HK-2 (cell line): ENCODE data around the gene FUBP1.
"Not testable (repeated sequence)": the region's sequence is repeated elsewhere in the genome, so short reads cannot be mapped to it uniquely, and the experiment has no call there.

Experiments used
- DNase-seq: peaks from one replicate; pipeline ENCODE4 v3.0.0-alpha.2; 2018; ENCODE audit not compliant: unreplicated experiment

The FUBP1 gene, protein sequence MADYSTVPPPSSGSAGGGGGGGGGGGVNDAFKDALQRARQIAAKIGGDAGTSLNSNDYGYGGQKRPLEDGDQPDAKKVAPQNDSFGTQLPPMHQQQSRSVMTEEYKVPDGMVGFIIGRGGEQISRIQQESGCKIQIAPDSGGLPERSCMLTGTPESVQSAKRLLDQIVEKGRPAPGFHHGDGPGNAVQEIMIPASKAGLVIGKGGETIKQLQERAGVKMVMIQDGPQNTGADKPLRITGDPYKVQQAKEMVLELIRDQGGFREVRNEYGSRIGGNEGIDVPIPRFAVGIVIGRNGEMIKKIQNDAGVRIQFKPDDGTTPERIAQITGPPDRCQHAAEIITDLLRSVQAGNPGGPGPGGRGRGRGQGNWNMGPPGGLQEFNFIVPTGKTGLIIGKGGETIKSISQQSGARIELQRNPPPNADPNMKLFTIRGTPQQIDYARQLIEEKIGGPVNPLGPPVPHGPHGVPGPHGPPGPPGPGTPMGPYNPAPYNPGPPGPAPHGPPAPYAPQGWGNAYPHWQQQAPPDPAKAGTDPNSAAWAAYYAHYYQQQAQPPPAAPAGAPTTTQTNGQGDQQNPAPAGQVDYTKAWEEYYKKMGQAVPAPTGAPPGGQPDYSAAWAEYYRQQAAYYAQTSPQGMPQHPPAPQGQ

DNA sequence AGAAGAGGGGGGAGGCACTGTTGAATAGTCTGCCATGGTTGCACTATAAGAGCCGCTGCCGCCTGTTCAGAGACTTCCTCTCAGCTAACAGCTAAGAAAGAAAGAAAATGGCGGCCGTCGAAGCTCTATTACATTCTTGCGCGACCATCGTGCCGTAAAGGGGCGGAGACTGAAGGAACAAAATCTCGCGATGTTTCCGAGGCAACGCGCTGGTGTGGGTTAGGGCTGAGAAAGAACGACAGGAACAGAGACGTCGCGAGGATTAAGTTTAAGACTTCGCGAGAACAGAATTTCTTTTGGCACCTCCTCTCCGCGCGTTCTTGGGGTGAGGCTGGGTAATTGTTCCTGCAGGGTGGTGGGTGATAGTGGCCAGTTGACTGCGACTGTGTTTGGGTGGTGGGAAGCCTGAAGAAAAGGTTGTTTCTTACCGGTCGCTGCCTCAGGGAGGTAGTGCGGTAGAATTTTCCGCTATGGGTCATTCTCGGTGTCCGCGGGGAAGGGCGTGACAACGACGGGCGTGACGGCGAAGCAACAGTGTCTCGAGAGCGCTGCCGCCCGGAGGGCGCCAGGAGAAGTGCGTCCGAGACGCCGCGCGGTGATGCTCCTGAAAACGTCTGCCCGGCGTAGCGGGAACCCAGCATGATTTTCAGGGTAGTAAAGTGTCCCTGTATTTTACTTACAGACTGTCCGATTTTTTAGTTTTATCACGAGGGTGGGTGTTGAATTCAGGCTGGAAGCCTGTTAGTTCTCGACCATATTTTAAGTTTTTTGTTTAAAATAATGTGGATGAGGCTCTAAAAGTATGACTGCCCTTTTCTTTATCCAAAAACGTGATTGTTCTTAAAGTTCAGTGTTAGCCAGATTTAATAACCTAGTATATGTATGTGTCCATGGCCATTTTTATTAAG, at the start of gene FUBP1:
Gene FUBP1, minus strand, starts transcription at position 104 of the 908 bp plus-strand sequence. Its CDS starts 68 bp downstream, at position 36.
- DNase-seq, result peak; percentile 95

DNA sequence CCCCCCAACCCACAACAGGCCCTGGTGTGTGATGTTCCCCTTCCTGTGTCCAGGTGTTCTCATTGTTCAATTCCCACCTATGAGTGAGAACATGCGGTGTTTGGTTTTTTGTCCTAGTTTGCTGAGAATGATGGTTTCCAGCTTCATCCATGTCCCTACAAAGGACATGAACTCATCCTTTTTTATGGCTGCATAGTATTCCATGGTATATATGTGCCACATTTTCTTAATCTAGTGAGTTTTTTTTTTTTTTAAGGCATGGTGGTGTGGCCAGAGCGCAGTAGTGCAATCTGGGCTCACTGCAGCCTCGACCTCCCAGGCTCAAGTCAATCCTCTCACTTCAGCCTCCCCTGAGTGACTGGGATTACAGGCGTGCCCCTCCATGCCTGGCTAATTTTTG, 42.3 kb upstream of the FUBP1 start:
- DNase-seq, result not testable (repeated sequence)

DNA sequence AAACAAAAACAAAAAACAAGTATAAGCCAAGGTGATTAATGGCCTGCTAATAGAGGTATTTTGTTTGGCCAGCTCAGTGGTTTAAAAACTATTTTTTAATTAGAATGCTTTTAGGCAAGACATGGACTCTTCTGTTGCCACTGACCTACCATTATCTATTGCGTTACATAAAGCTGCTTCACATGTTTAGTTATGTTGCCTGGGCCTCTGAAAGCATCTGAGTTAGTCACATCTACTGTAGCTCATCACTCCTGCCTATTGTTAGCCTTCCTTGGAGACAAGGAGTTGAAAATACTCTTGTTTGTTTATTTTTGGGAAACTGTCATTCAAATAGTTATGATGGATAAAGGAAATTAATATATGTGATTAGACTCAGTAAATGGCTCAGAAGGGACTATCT, 40.2 kb upstream of the FUBP1 start:
- DNase-seq, result no peak

DNA sequence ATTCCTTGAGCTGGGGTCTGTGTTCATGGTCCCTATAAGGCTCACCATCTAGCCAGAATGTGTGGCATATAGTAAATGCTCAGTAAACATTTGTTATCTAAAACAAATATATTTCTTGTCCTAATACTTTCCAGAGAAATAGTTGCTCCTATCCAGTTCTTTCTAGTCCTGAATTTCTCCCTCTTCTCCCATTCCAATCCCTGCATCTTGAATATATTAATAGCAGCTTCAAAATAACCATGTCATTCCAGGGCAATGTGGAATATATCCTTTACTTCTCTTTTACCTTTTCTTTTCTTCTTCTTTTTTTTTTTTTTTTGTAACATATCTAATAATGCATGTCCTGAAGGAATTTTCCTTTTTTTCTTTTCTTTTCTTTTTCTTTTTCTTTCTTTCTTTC, 36.3 kb upstream of the FUBP1 start:
- no peak for DNase-seq

DNA sequence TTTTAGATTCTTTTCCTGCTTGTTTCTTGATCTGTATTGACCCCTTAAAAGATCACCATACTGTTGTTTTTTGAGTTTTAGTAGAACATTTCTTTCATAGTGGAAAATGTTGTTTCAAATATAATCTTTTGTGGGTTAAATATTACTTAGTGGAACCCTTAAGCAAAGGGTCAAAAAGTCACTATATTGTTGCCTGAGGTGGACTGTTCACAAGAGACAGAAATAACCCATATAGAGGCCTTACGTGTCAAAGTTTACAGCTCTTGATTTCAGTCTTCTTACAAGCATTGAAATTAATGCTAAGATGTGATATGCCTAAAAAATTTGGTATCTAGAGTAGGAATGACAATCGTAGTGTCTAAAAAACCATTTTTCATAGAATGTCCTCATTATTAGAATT, 32.2 kb upstream of the FUBP1 start:
- no peak for DNase-seq

DNA sequence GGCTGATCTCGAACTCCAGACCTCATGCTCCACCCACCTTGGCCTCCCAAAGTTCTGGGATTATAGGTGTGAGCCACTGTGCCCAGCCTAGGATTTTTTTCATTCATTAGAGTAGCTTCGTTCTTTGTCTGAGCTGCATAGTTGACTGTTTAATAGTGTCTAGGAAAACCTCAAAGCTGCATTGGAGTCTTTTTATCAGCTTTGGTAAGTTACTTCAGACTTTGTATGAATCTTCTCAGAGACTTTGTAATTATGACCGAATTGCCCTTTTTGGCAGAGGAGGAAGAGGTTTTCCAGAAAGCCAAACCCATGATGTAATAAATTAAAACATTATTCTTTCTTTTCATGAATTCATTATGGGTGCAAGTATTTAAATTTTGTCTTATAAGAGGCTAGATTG, 31.0 kb upstream of the FUBP1 start:
- DNase-seq, result no peak

DNA sequence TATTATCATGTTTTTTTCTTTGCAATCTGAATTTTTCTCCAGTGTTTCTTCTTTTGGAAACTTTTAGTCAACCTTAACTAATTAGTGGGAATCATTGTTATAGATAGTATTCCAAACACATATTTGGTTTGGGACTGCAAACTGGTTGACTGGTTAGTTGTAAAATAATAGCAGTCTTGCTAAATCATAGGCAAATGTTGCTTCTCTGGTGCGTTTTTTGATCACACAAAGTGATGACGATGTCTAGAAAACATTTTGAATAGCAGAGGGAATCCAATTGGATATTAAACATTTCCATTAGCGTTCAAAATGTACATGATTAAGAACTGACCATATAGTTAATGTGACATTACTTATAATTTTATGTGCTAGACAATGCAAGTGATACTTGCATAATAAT, 30.4 kb upstream of the FUBP1 start:
- no peak for DNase-seq

DNA sequence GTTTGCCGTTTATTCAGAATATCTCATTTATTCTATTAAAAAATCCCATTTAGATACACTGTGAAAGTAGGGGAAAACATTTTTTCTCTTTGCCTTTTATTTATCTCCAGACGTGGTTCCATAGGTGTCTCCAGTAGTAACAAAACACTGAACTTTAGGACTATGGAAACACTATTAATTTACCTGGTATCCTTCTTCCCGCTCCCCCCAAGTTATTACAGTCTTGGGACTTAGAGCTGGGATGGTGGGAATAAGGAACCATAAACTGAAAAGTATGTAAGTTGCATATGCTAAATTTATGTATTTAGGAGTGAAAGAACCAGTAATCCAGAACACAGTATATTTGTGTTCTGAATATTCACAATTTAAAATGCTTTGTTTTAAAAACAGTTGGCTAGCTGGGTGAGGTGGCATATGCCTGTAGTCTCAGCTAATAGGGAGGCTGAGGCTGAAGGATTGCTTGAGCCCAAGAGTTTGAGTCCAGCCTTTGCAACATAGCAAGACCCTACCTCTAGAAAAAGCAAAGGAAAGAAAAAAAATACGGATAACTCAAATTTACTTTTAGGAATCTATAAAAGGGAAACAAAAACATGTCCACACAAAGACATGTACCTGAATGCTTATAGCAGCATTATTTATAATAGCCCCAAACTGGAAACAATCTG, 28.9 kb upstream of the FUBP1 start:
- no peak for DNase-seq

DNA sequence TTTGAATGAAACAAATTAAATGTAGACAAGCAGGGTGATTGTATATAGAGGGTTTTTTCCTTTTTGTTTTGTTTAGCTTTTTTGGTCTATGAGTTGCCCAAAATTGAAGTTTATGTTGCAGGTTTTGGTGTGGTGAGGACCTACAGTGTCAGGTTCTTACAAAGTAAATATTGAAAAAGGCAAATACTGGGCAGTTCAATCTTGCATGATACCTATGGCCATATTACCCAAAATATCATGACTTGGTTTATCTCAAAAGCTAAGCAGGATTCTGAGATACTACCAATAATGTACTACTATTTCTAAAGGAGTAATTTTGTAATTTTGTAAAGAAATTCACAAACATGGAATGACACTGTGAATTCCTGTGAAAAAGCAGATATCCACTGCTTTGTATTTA, 27.6 kb upstream of the FUBP1 start:
- DNase-seq, result no peak

DNA sequence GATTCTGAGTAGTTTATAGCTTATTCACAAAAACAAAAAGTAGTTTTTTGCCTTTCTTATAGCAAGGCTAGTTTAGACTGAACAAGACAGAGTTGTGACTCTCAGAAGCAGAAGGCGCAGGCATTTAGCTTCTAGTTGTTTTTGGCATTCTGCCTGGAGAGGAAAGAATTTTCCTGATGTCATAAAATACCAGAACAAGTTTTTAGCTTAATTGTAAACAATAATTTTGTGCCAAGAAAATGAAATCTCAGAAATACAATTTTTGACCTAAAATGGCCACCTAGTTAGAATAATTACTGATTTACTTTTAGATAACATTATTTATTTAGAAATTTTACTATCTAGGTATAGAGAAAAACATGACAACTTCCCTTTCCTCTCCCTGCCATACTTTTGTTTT, 26.9 kb upstream of the FUBP1 start:
- no peak for DNase-seq

DNA sequence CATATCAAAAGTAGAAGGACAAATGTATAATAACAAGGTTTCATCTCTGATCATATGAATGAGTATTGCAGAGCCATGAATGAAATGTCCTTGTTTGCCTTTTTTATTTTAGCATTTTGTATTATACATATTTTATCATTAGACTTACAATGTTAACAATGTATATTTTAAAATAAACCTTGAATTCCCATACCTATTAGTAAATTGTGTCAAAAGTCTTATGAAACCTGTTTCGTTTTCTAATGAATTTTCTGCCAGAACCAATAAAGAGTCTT, 26.5 kb upstream of the FUBP1 start:
- DNase-seq, result no peak

DNA sequence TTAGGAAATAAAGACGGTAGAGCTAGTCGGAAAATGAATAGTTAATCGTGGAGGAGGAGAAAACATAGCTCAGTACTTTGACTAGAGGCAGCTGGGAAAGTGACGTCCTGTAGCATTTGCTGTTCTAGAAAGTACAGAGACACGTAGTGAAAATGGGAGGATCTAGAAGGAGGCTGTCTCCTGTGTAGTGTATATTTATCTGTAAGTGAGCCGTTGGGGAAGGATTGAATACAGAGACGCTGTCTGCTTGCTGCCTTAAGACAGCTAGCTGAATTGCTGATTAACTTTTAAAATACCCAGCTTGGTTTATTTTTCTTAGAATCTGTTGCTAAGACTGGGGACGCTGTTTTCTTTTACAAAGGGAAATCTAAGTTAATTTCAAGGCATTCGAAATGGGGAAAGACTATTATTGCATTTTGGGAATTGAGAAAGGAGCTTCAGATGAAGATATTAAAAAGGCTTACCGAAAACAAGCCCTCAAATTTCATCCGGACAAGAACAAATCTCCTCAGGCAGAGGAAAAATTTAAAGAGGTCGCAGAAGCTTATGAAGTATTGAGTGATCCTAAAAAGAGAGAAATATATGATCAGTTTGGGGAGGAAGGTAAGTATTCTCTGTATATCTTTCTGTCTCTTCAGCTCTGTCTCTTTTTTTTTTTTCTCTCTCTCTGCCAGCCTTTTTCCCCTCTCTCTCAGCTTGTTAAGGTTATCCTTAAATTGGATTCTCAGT, 26.0 kb upstream of the FUBP1 start, which contains the start of gene DNAJB4:
Gene DNAJB4, plus strand, starts transcription at position 221 of the 729 bp plus-strand sequence. Its CDS starts 172 bp downstream, at position 393.
- DNase-seq, result peak; percentile 48

DNA sequence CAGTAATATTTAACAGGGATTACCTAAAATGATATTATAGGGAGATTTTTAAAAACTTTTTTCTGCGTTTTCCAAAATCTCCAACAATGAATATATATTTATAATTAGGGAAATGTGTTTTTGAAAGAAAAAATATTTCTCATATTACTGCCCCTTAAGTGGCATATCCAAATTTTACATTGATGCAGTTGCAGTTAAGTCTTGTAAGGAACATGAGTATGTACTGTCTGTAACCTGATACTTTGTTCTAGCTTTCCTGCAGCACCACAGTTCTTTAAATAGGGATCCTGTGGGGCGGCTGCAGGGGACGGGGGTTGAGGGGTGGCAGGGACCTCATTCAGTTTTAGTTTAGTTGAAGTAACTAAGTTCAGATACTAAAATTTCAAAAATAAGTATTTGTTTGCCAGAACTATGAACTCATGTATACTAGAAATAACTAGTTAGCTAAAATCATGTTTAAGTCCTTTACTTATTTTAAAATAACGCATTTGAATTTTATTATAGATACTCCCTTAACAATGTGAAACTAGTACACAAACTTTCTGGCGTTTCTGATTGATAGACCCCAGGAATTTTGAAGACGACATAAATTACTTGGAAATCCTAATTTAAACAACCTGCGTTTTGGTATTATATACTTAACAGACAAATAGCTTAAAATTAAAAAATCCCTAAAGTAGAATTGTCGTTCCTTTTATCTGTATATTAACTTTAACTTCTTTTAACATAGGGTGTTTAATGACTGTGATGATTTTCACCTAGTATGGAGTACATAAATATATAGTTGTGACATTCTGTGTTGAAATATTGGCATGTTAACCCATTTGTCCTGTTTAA, 25.2 kb upstream of the FUBP1 start:
- peak; percentile 52 for DNase-seq

DNA sequence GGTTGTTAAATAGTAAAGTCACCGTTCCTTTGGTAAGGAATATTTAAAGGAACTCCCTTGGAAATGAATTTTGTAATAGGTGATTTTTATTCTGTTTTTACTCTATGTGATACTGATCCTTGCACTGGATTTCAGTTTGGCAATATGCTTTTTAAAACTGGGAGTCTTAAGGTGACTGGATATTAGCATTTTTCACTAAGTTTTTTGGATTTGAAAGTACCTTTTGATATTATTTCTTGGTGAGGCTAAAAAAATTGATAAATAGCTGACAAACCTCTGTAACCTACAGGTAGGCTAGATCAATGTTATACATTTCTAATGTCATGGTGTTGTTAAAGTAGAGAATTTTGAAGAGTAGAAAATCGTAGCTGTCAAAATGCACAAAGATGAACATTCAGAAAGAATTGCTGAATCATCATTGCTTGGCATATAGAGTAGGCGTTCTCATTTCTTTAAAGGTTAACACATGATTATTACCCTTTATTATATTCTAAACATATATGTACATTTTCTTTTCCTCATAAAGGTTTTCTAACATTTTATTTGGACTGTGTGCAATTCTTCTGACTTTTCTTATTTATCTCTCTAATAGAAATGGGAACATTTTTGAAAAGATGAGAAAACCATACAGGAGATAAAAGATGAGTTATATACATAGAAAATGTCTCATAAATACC, 24.3 kb upstream of the FUBP1 start:
- DNase-seq, result no peak

DNA sequence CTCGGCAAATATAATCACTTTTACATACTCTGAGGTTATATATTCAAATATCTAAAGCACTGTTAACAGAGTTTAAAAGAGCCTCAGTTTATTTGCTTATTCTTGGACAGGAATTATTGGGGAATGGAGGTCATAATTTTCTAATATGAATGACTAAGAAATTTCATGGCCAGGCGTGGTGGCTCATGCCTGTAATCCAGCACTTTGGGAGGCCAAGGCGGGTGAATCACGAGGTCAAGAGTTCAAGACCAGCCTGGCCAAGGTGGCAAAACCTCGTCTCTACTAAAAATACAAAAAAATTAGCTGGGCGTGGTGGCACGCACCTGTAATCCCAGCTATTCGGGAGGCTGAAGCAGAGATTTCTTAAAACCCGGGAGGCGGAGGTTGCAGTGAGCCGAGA, 21.7 kb upstream of the FUBP1 start:
- DNase-seq, result not testable (repeated sequence)

DNA sequence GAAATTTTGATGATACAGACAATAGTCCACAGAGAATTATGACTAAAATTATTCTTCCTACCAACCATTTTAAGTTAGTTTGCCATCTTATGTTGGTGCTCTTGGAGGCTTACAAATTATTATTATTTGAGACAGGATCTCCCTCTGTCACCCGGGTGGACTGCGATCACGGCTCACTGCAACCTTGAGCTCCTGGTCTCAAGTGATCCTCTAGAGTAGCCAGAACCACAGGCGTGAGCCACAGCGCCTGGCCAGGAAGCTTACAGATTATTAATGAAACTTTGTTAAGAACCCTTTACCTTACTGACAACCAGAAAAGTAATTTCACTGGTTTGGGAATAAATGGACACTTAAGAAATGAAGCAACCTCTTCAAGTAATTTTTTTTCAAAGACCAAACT, 17.9 kb upstream of the FUBP1 start:
- no peak for DNase-seq

DNA sequence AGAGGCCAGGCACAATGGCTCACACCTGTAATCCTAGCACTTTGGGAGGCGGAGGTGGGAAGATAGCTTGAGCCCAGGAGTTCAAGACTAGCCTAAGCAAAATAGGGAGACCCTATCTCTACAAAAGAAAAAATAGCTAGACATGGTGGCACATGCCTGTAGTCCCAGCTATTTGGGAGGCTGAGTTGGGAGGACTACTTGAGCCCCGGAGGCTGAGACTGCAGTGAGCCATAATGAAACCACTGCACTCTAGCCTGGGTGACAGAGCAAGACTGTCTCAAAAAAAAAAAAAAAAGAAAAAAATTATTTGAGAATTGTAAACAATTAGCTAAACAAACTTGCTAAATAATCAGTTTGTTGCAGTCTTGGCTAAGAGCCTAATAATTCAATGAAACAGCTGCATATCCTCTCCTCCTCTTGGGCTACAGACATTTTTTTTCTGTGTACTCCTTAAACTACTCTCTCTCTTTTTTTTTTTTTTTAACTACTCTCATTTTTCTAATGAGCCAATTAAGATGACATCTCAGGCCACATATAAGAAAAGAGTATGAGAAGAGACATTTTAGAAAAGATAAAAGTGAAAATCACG, 15.3 kb upstream of the FUBP1 start:
- DNase-seq, result no peak

DNA sequence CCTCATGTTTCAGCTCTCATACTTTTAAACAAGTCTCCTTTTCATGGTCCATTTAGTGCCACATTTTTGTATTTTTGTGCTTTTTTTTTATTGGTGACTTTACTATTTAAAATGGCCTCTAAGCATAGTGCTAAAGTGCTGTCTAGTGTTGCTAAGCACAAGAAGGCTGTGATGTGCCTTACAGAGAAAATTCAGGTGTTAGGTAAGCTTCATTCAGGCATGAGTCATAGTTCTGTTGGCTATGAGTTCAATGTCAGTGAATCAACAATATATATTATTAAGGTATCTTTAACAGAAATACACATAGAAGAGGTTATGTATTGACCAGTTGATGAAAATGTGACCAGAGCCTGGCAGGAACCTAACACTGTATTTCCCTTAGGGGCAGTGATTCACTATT, 12.8 kb upstream of the FUBP1 start:
- DNase-seq, result no peak

DNA sequence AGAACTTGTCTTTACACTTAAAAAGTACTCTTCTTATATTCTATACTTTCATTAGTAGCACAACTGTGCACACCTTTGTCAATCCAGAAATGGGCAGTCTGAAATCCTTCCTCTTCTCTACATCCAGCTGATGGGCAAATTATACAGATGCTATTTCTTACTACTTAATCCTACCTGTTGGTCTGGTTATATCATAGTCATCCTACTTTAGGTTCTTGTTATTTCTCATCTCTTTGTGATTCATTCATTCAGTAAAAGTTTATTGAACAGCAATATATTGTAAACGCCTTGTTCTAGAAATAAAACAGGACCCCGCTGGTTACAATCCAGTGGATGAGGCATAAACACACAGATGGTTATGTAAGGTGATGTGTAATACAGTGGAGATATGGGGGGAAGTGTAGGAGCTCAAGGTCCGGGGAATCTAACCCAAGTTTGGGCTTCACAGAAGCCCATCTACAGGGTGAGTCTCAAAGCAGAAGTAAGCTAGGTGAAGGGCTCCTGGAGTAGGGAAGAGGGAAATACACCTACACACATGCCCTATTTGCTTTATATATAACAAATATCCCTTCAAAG, 11.8 kb upstream of the FUBP1 start:
- DNase-seq, result no peak
